GM19238 (cell line): ENCODE results near the gene ABHD16B.
A peak's percentile ranks its signal among the peaks of the same experiment; 100 is the strongest.

ENCODE experiments used
- DNase-seq: peaks from one replicate; pipeline ENCODE4 v3.0.0; 2011; ENCODE audit warnings: low spot score; ENCODE audit not compliant: insufficient read length

ABHD16B gene

GRCh38 chr20:63861365-63861934, at the start of gene ABHD16B:
Gene ABHD16B, plus strand, starts transcription at chr20:63861498. Its CDS starts 43 bp downstream, at chr20:63861541.
- no peak for DNase-seq

- no peak for DNase-seq
Observed at GRCh38 chr20:63814891-63815614, 46.2 kb upstream of the ABHD16B start.

- no peak for DNase-seq
Observed at GRCh38 chr20:63815615-63816253, 45.6 kb upstream of the ABHD16B start.

GRCh38 chr20:63819224-63819921, 41.9 kb upstream of the ABHD16B start:
- DNase-seq = no peak

- DNase-seq = no peak
Observed at GRCh38 chr20:63821811-63822210, 39.5 kb upstream of the ABHD16B start.

- no peak for DNase-seq
Observed at GRCh38 chr20:63822276-63822696, 39.0 kb upstream of the ABHD16B start.

- DNase-seq = no peak
Observed at GRCh38 chr20:63823691-63824311, 37.5 kb upstream of the ABHD16B start.

GRCh38 chr20:63825331-63826118, 35.8 kb upstream of the ABHD16B start:
- no peak for DNase-seq

- no peak for DNase-seq
Observed at GRCh38 chr20:63826753-63827152, 34.5 kb upstream of the ABHD16B start.

GRCh38 chr20:63828124-63828523, 33.2 kb upstream of the ABHD16B start:
- no peak for DNase-seq

- no peak for DNase-seq
Observed at GRCh38 chr20:63828545-63828944, 32.8 kb upstream of the ABHD16B start.

GRCh38 chr20:63828951-63829350, 32.3 kb upstream of the ABHD16B start:
- no peak for DNase-seq

GRCh38 chr20:63829603-63829944, 31.7 kb upstream of the ABHD16B start:
- DNase-seq = no peak

GRCh38 chr20:63829945-63830835, 31.1 kb upstream of the ABHD16B start:
- DNase-seq = no peak

- DNase-seq = peak; percentile 92
Observed at GRCh38 chr20:63830841-63831588, 30.3 kb upstream of the ABHD16B start, which contains the start of gene ZBTB46. Gene ZBTB46, minus strand, starts transcription at chr20:63831264. Its CDS starts 40,507 bp downstream, at chr20:63790757.

- no peak for DNase-seq
Observed at GRCh38 chr20:63831646-63831992, 29.7 kb upstream of the ABHD16B start.

- DNase-seq = no peak
Observed at GRCh38 chr20:63831993-63832686, 29.2 kb upstream of the ABHD16B start.

- DNase-seq = no peak
Observed at GRCh38 chr20:63833776-63834490, 27.4 kb upstream of the ABHD16B start.
